SIG-M5 treated with dmso at 0.1 percent for 504 hours (cell line): ENCODE measurements around the gene FBLN7.

Experiments used
- DNase-seq: peaks from one replicate; lab custom pipeline; 2025; ENCODE audit not compliant: unreplicated experiment; lab: John Stamatoyannopoulos, UW

FBLN7 gene

GRCh38 chr2:112155331-112156151, 17.4 kb downstream of the FBLN7 start:
- no peak for DNase-seq

- DNase-seq = no peak
Observed at GRCh38 chr2:112156152-112156986, 18.2 kb downstream of the FBLN7 start.

- no peak for DNase-seq
Observed at GRCh38 chr2:112157472-112157871, 19.3 kb downstream of the FBLN7 start.

GRCh38 chr2:112159454-112159921, 21.3 kb downstream of the FBLN7 start:
- no peak for DNase-seq

- no peak for DNase-seq
Observed at GRCh38 chr2:112160283-112161250, 22.4 kb downstream of the FBLN7 start.

GRCh38 chr2:112161431-112162145, 23.4 kb downstream of the FBLN7 start:
- no peak for DNase-seq

- no peak for DNase-seq
Observed at GRCh38 chr2:112162341-112162740, 24.2 kb downstream of the FBLN7 start.

GRCh38 chr2:112162956-112163355, 24.8 kb downstream of the FBLN7 start:
- DNase-seq = no peak

- no peak for DNase-seq
Observed at GRCh38 chr2:112163541-112163981, 25.4 kb downstream of the FBLN7 start.

- DNase-seq = no peak
Observed at GRCh38 chr2:112164876-112165275, 26.7 kb downstream of the FBLN7 start.

GRCh38 chr2:112165296-112165695, 27.1 kb downstream of the FBLN7 start:
- DNase-seq = no peak

- DNase-seq = no peak
Observed at GRCh38 chr2:112166806-112167499, 28.8 kb downstream of the FBLN7 start.

- no peak for DNase-seq
Observed at GRCh38 chr2:112168422-112169124, 30.4 kb downstream of the FBLN7 start.

- no peak for DNase-seq
Observed at GRCh38 chr2:112170495-112170894, 32.3 kb downstream of the FBLN7 start.

GRCh38 chr2:112173646-112174319, 35.6 kb downstream of the FBLN7 start:
- no peak for DNase-seq

GRCh38 chr2:112174383-112174782, 36.2 kb downstream of the FBLN7 start:
- no peak for DNase-seq

- no peak for DNase-seq
Observed at GRCh38 chr2:112175333-112175732, 37.1 kb downstream of the FBLN7 start.

- no peak for DNase-seq
Observed at GRCh38 chr2:112175958-112176573, 37.9 kb downstream of the FBLN7 start.
